HG03342 (cell line): Measurements from ENCODE around the gene HSPB6.
"Not testable (repeated sequence)": the region's sequence is repeated elsewhere in the genome, so short reads cannot be mapped to it uniquely, and the experiment has no call there.

Source experiments
- ATAC-seq: cut with Tn5 transposase; IDR thresholded peaks from one replicate; pipeline ENCODE4 v1.9.1; 2021; ENCODE audit warnings: mild to moderate bottlenecking, moderate library complexity; ENCODE audit not compliant: unreplicated experiment

The HSPB6 gene

GRCh38 chr19:35756377-35757230 lies at the start of gene HSPB6:
Gene HSPB6 (minus strand): TSS chr19:35757029. CDS start chr19:35757008, 21 bp downstream.
- no peak for ATAC-seq

- no peak for ATAC-seq
Measured at GRCh38 chr19:35806597-35806996, 49.8 kb upstream of the HSPB6 start.

GRCh38 chr19:35805526-35806102 lies 48.8 kb upstream of the HSPB6 start:
- no peak for ATAC-seq

GRCh38 chr19:35801828-35802227 lies 45.0 kb upstream of the HSPB6 start:
- no peak for ATAC-seq

GRCh38 chr19:35797663-35798062 lies 40.8 kb upstream of the HSPB6 start:
- ATAC-seq: no peak

- no peak for ATAC-seq
Measured at GRCh38 chr19:35796645-35797542, 40.1 kb upstream of the HSPB6 start.

GRCh38 chr19:35795564-35795963 lies 38.7 kb upstream of the HSPB6 start:
- not testable (repeated sequence) for ATAC-seq

GRCh38 chr19:35793381-35794165 lies 36.7 kb upstream of the HSPB6 start:
- no peak for ATAC-seq

GRCh38 chr19:35792888-35793287 lies 36.1 kb upstream of the HSPB6 start:
- ATAC-seq: no peak

- ATAC-seq: no peak
Measured at GRCh38 chr19:35792312-35792711, 35.5 kb upstream of the HSPB6 start.

GRCh38 chr19:35791814-35792279 lies 35.0 kb upstream of the HSPB6 start:
- no peak for ATAC-seq

- no peak for ATAC-seq
Measured at GRCh38 chr19:35790981-35791813, 34.4 kb upstream of the HSPB6 start.

- ATAC-seq: no peak
Measured at GRCh38 chr19:35789978-35790944, 33.4 kb upstream of the HSPB6 start.

GRCh38 chr19:35789195-35789977 lies 32.6 kb upstream of the HSPB6 start:
- no peak for ATAC-seq

GRCh38 chr19:35788205-35788960 lies 31.6 kb upstream of the HSPB6 start:
- no peak for ATAC-seq

- no peak for ATAC-seq
Measured at GRCh38 chr19:35787227-35787799, 30.5 kb upstream of the HSPB6 start.
